HepG2 (cell line): ENCODE data around the gene TSPAN5.

Experiments
- BHLHE40 ChIP-seq: IDR thresholded peaks from 2 replicates; pipeline ENCODE4 v1.6.1; 2011; ENCODE audit warnings: low read length, improper control_type of control experiment
- HNF4G ChIP-seq, 2 experiments: sonication (generic) in 1 of 2; formaldehyde crosslinking in 1 of 2; IDR thresholded peaks; 2 replicates each; pipeline versions ENCODE4 v1.4.0 to v1.6.1; 2011 to 2020; ENCODE audit warnings: borderline replicate concordance in 2 of 2, low read depth in 2 of 2, mild to moderate bottlenecking in 2 of 2, low read length in 1 of 2, missing genetic modification reagents in 1 of 2, moderate library complexity in 1 of 2
- MLLT10 ChIP-seq: sonication (generic); formaldehyde crosslinking; IDR thresholded peaks from 2 replicates; pipeline ENCODE4 v1.4.0; 2020; ENCODE audit warnings: missing genetic modification reagents
- NFE2L2 ChIP-seq: fragments of 150-350 bp; IDR thresholded peaks from 2 replicates; pipeline ENCODE4 v1.6.1; 2014; ENCODE audit warnings: low read length
- NFIC ChIP-seq: IDR thresholded peaks from 2 replicates; pipeline ENCODE4 v1.6.1; 2012; ENCODE audit warnings: mild to moderate bottlenecking, low read length, inconsistent platforms
- NFYC ChIP-seq: IDR thresholded peaks from 2 replicates; pipeline ENCODE4 v1.6.1; 2016; ENCODE audit warnings: missing genetic modification reagents, missing compliant biosample characterization
- PRPF4 ChIP-seq: fragments of 200-400 bp; formaldehyde crosslinking; IDR thresholded peaks from 2 replicates; pipeline ENCODE4 v1.6.1; 2016; ENCODE audit warnings: low read length, low read depth; ENCODE audit not compliant: poor library complexity, severe bottlenecking
- RAD21 ChIP-seq: fragments of 450-650 bp; formaldehyde crosslinking; IDR thresholded peaks from 2 replicates; pipeline ENCODE4 v1.5.0; 2020; ENCODE audit warnings: mild to moderate bottlenecking
- SAFB2 ChIP-seq: sonication (generic); formaldehyde crosslinking; IDR thresholded peaks from 2 replicates; pipeline ENCODE4 v1.5.1; 2020; ENCODE audit warnings: missing genetic modification reagents, low read depth, mild to moderate bottlenecking, borderline replicate concordance
- TBP ChIP-seq: sonication (generic); formaldehyde crosslinking; IDR thresholded peaks from 2 replicates; pipeline ENCODE4 v1.5.0; 2020; ENCODE audit warnings: missing genetic modification reagents
- ZZZ3 ChIP-seq: sonication (generic); formaldehyde crosslinking; IDR thresholded peaks from 2 replicates; pipeline ENCODE4 v1.4.0; 2020; ENCODE audit warnings: missing genetic modification reagents, mild to moderate bottlenecking, borderline replicate concordance
- TF ChIP-seq, protein P1 (sequence below), 2 experiments: sonication (generic) in 1 of 2; formaldehyde crosslinking in 1 of 2; IDR thresholded peaks; 2 replicates each; pipeline versions ENCODE4 v1.5.1 to v1.6.1; 2011 to 2020; ENCODE audit warnings: borderline replicate concordance in 1 of 2, low read depth in 1 of 2, low read length in 1 of 2, mild to moderate bottlenecking in 1 of 2, missing genetic modification reagents in 1 of 2, moderate library complexity in 1 of 2
- TF ChIP-seq, protein P2 (sequence below): sonication (generic); formaldehyde crosslinking; IDR thresholded peaks from 2 replicates; pipeline ENCODE4 v1.4.0; 2020; ENCODE audit warnings: missing genetic modification reagents

DNA sequence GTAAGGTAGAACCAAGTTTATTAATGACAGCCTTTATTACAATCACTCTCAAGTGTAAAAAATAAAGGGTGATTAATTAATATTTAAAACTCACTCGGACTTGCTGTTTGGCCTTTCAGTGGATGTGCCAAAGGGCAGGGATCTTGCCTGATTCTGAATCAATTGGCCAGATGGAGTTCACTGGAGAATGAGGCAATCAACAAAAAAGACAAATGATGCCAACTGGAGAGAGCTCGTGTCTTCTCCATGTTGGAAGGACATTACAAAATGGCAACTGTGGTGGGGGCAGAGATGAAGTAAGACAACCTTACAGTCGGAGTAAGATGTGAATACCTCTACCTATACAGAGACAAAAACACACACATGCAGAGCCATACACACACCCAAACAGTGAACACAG is 188.0 kb downstream of the TSPAN5 start:
- TF ChIP-seq NFYC (CRISPR knock-in tag): no peak
- TF ChIP-seq, protein P1, sequence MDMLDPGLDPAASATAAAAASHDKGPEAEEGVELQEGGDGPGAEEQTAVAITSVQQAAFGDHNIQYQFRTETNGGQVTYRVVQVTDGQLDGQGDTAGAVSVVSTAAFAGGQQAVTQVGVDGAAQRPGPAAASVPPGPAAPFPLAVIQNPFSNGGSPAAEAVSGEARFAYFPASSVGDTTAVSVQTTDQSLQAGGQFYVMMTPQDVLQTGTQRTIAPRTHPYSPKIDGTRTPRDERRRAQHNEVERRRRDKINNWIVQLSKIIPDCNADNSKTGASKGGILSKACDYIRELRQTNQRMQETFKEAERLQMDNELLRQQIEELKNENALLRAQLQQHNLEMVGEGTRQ (IDR thresholded peaks at IDR 0.05; ENCODE audit: low read depth, low read length): no peak
- TF ChIP-seq, protein P1 (CRISPR knock-in tag; IDR thresholded peaks at IDR 0.05; ENCODE audit: borderline replicate concordance): no peak
- TF ChIP-seq NFIC: no peak
- no peak for TF ChIP-seq BHLHE40
- TF ChIP-seq RAD21 (CRISPR knock-in tag): no peak
- no peak for TF ChIP-seq SAFB2 (CRISPR knock-in tag)
- no peak for TF ChIP-seq HNF4G (IDR thresholded peaks at IDR 0.05; ENCODE audit: borderline replicate concordance, low read depth, low read length)
- TF ChIP-seq HNF4G (CRISPR knock-in tag; IDR thresholded peaks at IDR 0.05; ENCODE audit: borderline replicate concordance, low read depth): no peak
- TF ChIP-seq MLLT10 (CRISPR knock-in tag): no peak
- TF ChIP-seq, protein P2, sequence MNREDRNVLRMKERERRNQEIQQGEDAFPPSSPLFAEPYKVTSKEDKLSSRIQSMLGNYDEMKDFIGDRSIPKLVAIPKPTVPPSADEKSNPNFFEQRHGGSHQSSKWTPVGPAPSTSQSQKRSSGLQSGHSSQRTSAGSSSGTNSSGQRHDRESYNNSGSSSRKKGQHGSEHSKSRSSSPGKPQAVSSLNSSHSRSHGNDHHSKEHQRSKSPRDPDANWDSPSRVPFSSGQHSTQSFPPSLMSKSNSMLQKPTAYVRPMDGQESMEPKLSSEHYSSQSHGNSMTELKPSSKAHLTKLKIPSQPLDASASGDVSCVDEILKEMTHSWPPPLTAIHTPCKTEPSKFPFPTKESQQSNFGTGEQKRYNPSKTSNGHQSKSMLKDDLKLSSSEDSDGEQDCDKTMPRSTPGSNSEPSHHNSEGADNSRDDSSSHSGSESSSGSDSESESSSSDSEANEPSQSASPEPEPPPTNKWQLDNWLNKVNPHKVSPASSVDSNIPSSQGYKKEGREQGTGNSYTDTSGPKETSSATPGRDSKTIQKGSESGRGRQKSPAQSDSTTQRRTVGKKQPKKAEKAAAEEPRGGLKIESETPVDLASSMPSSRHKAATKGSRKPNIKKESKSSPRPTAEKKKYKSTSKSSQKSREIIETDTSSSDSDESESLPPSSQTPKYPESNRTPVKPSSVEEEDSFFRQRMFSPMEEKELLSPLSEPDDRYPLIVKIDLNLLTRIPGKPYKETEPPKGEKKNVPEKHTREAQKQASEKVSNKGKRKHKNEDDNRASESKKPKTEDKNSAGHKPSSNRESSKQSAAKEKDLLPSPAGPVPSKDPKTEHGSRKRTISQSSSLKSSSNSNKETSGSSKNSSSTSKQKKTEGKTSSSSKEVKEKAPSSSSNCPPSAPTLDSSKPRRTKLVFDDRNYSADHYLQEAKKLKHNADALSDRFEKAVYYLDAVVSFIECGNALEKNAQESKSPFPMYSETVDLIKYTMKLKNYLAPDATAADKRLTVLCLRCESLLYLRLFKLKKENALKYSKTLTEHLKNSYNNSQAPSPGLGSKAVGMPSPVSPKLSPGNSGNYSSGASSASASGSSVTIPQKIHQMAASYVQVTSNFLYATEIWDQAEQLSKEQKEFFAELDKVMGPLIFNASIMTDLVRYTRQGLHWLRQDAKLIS (CRISPR knock-in tag): no peak
- TF ChIP-seq PRPF4: no peak
- no peak for TF ChIP-seq NFE2L2
- no peak for TF ChIP-seq ZZZ3 (CRISPR knock-in tag)
- no peak for TF ChIP-seq TBP (CRISPR knock-in tag)
